Neural crest cell (in vitro differentiated cells): ENCODE measurements around the gene PIGN. TPM values are rescaled to one million over a fixed set of nuclear protein-coding genes. Genes with fewer than 3 reads are reported as not detected.
"Not testable (repeated sequence)": the region's sequence is repeated elsewhere in the genome, so short reads cannot be mapped to it uniquely, and the experiment has no call there.

ENCODE experiments used
- DNase-seq: peaks from one replicate; pipeline ENCODE4 v3.0.0; 2021; ENCODE audit warnings: low read depth, mixed read lengths, low spot score
- H3K27ac Mint-ChIP-seq: one replicate; pipeline ENCODE4 v1.8.0; 2021; ENCODE audit warnings: mild to moderate bottlenecking, mixed read lengths; ENCODE audit not compliant: unreplicated experiment
- H3K27me3 Mint-ChIP-seq: 2 replicates; pipeline ENCODE4 v1.8.0; 2021; ENCODE audit warnings: low read depth, mild to moderate bottlenecking, mixed read lengths
- H3K36me3 Mint-ChIP-seq: 2 replicates; pipeline ENCODE4 v1.8.0; 2021; ENCODE audit warnings: low read depth, mild to moderate bottlenecking, mixed read lengths
- H3K4me1 Mint-ChIP-seq: 2 replicates; pipeline ENCODE4 v1.8.0; 2021; ENCODE audit warnings: mixed read lengths
- H3K4me3 Mint-ChIP-seq: one replicate; pipeline ENCODE4 v1.8.0; 2021; ENCODE audit warnings: mild to moderate bottlenecking, mixed read lengths
- H3K9me3 Mint-ChIP-seq: 2 replicates; pipeline ENCODE4 v1.8.0; 2021; ENCODE audit warnings: mixed read lengths
- CTCF ChIP-seq: fragments of 200-600 bp; sonication (generic); conservative IDR thresholded peaks from 2 replicates; pipeline ENCODE4 v1.5.0; 2021; ENCODE audit warnings: antibody characterized with exemption, mild to moderate bottlenecking
- total RNA-seq: library from RNA; stranded (reverse); gene quantifications from 2 replicates; pipeline ENCODE4 v1.2.1, GENCODE V29; 2021

Gene PIGN
- total RNA-seq, 1 donor from 2014 or later, result 24.1 TPM

GRCh38 chr18:62179213-62179612 lies 7.6 kb downstream of the PIGN start:
- Mint-ChIP-seq H3K27me3 (no peaks in the 10 kb centered on the region), H3K27ac (no peak overlapping the region), H3K36me3 (peaks cover 2% of the 10 kb centered on the region), H3K4me3 (no peak overlapping the region), H3K9me3 (no peaks in the 10 kb centered on the region), H3K4me1 (peaks cover 3% of the 10 kb centered on the region)
- no peak for TF ChIP-seq CTCF
- DNase-seq, result no peak

- no peak for TF ChIP-seq CTCF
- no peak overlapping the region for H3K27ac Mint-ChIP-seq
- H3K4me1 Mint-ChIP-seq, result no peaks in the 10 kb centered on the region
- H3K9me3 Mint-ChIP-seq, result no peaks in the 10 kb centered on the region
- H3K36me3 Mint-ChIP-seq, result peaks cover 3% of the 10 kb centered on the region
- DNase-seq, result no peak
- no peak overlapping the region for H3K4me3 Mint-ChIP-seq
- H3K27me3 Mint-ChIP-seq, result no peaks in the 10 kb centered on the region
These were observed 9.6 kb downstream of the PIGN start for GRCh38 chr18:62177271-62177670.

GRCh38 chr18:62175521-62175920 lies 11.3 kb downstream of the PIGN start:
- Mint-ChIP-seq H3K36me3 (peaks cover 3% of the 10 kb centered on the region), H3K9me3 (no peaks in the 10 kb centered on the region), H3K4me3 (no peak overlapping the region), H3K27me3 (no peaks in the 10 kb centered on the region), H3K27ac (no peak overlapping the region), H3K4me1 (no peaks in the 10 kb centered on the region)
- no peak for TF ChIP-seq CTCF
- no peak for DNase-seq

GRCh38 chr18:62172298-62172697 lies 14.6 kb downstream of the PIGN start:
- H3K36me3 Mint-ChIP-seq, result peaks cover 3% of the 10 kb centered on the region
- H3K4me1 Mint-ChIP-seq, result no peaks in the 10 kb centered on the region
- TF ChIP-seq CTCF, result no peak
- H3K4me3 Mint-ChIP-seq, result no peak overlapping the region
- DNase-seq, result no peak
- H3K27ac Mint-ChIP-seq, result no peak overlapping the region
- no peaks in the 10 kb centered on the region for H3K9me3 Mint-ChIP-seq
- H3K27me3 Mint-ChIP-seq, result no peaks in the 10 kb centered on the region

- peaks cover 2% of the 10 kb centered on the region for H3K9me3 Mint-ChIP-seq
- no peak overlapping the region for H3K4me3 Mint-ChIP-seq
- TF ChIP-seq CTCF, result no peak
- H3K36me3 Mint-ChIP-seq, result peaks cover 3% of the 10 kb centered on the region
- H3K27me3 Mint-ChIP-seq, result no peaks in the 10 kb centered on the region
- DNase-seq, result no peak
- no peaks in the 10 kb centered on the region for H3K4me1 Mint-ChIP-seq
- no peak overlapping the region for H3K27ac Mint-ChIP-seq
These were observed 16.0 kb downstream of the PIGN start for GRCh38 chr18:62170857-62171256.

- H3K27ac Mint-ChIP-seq, H3K9me3 Mint-ChIP-seq: not testable (repeated sequence)
These were observed 20.3 kb downstream of the PIGN start for GRCh38 chr18:62166524-62166923.

More at GRCh38 chr18:62166524-62166923, 20.3 kb downstream of the PIGN start:
- H3K4me3 Mint-ChIP-seq, H3K36me3 Mint-ChIP-seq, DNase-seq, H3K4me1 Mint-ChIP-seq, H3K27me3 Mint-ChIP-seq: not testable (repeated sequence)
